Right hindlimb (tissue), 1 donor: ENCODE results near the gene IL36G.
"Not testable (repeated sequence)": the region's sequence is repeated elsewhere in the genome, so short reads cannot be mapped to it uniquely, and the experiment has no call there.

ENCODE experiments used
- DNase-seq: peaks from one replicate; pipeline ENCODE4 v3.0.0-alpha.2; 2018

The IL36G gene

DNA sequence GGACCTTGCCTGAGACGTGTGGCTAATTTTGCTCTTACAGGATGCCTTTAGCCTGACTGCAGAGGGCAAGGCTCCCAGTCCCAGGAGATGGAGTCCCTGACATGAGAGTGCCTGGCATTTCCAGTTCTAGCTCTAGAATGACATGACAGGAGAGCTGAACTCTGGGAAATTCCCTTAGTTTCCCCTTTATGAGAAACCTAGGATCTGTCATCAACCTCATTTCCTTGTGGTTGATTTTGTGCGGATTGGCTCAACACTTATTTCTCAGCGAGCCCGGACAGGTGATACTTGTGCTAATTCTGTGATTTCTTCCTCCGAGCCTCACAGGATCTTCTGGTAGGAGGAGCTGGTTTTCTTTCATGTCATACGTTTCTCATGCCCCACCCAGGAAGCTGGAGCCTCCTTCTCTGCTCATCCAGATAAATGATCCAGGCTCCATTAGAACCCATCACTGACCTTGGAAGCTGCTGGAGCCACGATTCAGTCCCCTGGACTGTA lies at the start of gene IL36G:
IL36G (plus strand) TSS at position 448 of the 498 bp plus-strand sequence. CDS start 633 bp downstream, outside the sequence.
- DNase-seq, result no peak

DNA sequence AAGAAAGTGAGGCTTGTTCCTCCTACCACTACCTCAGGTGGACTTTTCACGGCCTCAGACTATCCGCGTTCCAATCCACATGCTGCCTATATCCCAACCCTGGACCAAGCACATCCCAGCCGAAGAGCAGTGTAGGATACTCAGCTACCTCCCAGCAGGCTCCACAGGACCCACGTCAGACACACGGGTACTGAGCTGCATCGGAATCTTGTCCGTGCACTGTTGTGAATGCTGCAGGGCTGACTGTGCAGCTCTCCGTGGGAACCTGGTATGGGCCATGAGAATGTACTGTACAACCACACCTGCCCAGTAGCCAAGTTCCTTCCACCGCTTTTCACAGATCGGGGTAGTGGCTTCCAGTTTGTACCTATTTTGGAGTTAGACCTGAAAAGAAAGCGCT lies 44.5 kb upstream of the IL36G start:
- no peak for DNase-seq

DNA sequence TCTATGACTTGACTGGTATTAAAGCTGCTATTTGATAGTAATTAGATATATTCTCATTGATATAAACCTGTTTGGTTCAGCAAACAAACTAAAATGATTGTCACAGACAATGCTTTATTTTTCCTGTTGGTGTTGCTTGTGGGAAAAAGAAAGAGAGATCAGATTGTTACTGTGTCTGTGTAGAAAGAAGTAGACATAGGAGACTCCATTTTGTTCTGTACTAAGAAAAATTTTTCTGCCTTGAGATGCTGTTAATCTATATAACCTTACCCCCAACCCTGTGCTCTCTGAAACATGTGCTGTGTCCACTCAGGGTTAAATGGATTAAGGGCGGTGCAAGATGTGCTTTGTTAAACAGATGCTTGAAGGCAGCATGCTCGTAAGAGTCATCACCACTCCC lies 43.7 kb upstream of the IL36G start:
- not testable (repeated sequence) for DNase-seq

DNA sequence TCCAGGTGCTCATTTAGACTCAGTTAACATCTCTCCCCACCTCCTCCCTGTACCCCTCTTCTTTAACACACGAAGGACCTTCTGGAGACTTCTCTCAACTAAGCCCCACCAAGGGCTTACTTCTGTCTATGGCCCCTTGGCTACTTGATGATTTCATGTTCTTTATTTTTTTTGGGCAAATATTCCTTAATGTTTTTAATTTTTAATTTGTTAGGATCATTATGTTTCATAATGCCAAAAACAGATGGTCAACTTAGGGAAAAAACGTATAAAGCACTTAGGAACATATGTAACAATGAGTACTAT lies 40.9 kb upstream of the IL36G start:
- DNase-seq, result no peak

DNA sequence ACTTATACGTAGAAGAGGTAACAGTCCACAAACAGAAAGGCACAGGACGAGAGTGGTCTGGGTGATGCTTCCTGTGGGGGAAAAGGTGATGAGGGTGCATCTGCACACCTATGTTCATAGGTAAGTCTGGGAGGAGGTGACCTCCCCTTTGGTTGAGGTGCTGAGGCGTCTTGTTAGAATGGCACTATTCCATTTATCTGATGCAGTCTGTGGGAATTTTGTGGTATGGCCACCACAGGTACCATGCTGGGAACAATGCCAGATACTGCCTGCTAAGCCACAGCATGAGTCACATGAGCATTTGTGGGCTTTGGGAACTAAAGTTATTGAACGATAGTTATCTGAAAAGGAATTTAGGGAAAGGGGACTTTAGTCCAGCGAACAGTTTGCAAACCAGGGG lies 38.9 kb upstream of the IL36G start:
- DNase-seq, result no peak

DNA sequence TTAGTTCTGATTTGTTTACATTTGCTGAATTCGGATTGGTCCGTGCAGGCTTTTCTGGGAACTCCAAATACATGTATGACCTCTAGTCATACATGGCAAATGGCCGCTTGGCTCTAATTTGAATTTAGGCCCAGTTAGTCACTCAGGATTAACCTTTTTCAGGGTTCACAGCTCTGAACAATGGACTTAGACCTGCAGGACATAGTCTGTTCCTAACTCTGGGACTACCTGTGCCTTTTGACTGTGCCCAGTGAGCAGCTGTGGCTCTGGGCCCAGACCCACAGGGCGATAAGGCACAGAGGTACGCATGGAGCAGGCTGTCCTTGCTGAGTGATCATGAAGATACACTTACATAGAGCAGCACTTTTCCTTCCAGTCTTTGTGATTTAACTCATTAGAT lies 38.4 kb upstream of the IL36G start:
- no peak for DNase-seq

DNA sequence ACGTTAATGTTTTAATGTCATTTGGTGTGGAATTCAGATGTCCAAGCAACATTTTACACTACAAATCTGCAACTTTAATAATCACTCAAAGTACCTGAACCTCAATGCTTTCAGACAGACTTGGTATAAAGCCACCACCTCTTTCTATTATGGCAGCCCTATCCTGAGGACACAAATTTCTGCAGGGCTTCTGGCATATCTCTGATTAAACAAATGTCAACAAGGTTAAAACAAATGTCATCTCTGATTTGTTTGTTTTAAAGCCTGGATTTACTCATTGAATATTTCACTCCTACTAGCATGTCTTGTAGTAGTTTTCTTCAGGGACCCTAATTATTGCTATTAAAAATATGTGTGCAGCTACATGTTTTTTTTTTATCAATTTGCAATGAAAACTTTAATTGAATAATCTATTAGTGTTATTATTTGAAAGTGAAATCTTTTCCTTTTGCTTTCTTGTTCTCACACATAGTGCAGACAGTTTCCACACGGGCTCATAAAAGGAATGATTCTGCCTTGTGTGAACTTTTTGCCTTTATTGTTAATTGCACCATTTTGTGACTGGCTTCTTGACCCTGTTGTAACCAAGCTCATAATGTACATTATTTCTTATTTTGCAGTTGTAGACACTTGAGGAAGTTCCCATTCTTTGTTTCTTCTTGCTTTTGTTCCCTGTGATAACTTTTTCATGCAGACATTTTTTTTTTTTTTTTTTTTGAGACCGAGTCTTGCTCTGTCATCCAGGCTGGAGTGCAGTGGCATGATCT lies 36.8 kb upstream of the IL36G start:
- DNase-seq, result no peak

DNA sequence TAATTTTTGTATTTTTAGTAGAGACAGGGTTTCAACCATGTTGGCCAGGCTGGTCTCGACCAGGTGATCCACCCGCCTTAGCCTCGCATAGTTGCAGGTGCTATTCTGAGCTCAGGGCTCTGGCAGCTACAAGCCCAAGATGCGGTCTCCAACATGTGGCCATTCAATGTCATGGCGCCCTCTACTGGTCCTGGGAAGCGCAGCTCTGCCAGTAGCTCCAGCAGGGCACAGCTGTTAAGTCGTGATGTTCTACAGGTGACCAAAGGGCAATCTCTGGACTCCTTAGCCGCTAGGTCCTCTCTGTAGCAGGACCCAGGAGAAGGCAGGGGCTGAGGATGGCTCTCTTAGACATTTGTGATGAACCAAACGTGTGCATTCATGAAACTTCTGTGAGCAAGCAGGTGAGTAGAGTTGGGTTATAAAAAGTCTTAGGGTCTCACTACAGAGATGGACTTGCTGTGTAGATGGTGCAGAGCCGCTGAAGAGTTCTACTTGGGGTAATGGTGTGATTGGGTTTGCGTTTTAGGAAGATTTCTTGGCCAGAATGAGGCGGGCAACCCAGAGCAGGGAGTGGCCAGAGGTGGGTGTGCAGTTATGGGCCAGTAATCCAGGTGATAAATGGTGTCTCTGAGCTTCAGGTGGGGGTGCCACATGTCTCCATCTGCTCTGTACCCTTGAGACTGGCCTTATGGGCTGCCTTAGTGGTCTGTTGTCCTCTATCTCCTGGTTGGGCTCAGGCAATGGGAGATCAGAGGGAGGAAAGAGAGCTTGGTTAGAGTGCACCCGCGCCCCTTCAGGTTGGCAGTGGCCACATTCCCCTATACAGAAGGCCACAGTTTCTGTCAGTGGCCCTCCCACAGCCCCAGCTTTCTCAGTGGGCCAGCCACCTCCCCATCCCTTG lies 35.8 kb upstream of the IL36G start:
- DNase-seq, result peak; percentile 62

DNA sequence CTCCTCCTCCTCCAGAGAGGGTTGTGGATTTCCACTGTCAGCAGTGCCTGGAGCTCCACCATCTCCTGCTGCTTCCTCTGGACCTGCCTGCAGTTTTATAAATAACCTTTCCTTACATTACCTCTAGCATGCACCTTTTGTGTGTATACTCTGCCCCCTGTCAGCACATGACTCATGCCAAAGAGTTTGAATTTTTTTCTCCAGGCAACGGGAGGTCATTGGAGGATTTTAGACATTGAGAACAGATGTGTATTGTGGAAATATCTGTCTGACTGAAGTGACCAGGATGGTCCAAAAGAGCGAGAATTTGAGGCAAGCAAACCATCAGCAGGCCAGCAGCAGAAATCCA lies 35.2 kb upstream of the IL36G start:
- DNase-seq, result no peak

DNA sequence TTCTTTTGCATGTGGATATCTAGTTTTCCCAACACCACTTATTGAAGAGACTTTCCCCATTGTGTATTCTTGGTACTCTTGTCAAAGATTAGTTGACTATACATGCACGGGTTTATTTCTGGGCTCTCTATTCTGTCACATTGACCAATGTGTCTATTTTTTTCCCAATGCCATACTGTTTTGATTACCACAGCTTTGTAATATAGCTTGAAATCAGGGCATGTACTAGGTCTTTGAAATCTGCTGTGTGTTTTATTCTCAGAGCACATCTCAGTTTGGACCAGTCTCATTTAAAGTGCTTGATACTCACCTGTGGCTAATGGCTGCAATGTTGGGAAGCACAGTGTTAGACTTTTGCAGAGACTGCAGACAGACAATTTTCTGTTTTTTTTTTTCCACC lies 32.8 kb upstream of the IL36G start:
- no peak for DNase-seq

DNA sequence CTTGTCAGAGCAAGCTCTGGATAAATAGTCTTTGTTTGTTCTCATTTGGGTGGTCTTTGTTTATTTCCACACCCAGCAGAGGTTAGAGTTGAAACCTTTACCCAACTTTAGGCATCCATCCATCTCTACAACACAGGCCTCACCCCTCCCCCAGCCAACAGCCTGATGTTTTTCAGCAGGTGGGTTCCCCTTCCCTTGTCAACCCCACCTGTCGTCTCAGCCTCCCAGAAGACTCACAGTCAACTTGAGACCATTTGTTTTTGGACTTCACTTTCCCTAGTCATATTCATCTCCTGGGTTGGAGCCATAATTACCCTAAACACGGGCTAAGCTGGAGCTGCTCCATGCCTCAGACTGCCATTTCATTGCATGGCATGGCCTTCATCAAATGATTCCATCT lies 31.7 kb upstream of the IL36G start:
- no peak for DNase-seq

DNA sequence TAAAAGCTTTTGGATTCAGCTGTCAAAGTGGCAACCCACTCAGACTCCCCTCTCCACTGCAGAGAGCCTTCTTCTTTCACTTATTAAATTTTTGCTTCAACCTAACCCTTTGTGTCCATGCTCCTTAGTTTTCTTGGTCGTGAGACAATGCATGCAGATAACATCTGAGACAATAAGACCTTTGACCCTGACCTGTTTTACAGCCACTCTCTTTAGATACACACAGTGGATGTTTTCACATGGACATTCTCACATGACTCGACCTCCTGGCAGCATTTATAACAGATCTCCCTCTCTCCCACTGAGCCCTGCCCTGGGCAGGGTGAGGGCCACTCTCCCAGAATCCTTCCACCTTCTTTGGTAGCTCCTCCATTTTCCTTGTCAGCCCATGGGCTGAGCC lies 30.4 kb upstream of the IL36G start:
- DNase-seq, result no peak

DNA sequence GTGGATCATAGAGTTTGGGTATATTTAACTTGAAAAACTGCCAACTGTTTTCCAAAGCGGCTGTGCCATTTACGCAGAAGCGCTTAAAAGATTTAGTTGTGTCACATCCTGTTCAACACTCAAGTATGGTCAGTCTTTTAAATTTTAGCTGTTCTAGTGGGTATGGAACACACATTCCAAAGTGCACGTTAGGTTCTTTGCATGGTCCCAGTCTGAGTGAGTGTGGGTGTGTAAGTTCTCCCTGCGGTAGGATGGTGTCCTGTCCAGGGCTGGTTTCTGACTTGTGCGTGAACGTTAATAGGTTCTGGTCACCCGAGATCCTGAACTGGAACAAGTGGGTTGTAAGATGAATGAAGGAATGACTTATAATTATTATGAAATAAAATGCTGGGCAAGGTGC lies 28.4 kb upstream of the IL36G start:
- DNase-seq, result no peak

DNA sequence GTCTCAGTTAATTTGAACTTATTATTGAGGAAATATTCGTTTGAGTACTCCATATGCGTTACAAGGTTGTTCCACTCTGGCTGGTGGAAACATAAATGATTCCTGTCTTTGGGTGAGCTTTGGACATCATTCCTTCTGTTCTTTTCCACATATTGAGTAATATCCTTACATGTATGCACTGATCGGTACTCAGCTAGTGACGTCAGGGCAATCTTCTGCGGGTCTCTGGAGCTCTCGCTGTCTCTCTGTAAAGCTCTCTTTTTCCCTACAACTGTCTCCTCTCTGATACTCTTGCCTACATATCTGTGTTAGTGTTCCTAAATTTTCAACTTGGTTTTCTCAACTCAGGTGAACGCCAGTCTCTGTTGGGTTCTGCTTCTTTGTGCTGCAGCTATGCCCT lies 23.4 kb upstream of the IL36G start:
- DNase-seq, result no peak

DNA sequence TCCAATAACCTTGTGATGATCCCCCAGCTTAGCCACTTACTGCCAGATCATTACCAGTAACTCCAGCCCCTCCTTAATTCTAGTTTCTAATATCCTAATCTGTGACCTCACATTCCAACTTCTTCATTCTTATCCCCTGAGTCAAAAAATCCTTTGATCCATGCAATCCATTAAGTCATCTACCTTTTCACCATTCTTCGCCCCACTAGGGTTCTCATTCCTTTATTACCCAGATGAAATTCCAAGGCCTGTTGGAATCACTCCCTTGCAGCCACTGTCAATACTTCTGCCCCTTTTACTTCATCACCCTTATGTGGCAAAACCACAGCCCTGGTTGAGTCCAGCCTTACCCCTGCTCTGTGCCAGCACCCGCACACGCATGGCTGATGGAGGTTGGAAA lies 20.3 kb upstream of the IL36G start:
- DNase-seq, result no peak

DNA sequence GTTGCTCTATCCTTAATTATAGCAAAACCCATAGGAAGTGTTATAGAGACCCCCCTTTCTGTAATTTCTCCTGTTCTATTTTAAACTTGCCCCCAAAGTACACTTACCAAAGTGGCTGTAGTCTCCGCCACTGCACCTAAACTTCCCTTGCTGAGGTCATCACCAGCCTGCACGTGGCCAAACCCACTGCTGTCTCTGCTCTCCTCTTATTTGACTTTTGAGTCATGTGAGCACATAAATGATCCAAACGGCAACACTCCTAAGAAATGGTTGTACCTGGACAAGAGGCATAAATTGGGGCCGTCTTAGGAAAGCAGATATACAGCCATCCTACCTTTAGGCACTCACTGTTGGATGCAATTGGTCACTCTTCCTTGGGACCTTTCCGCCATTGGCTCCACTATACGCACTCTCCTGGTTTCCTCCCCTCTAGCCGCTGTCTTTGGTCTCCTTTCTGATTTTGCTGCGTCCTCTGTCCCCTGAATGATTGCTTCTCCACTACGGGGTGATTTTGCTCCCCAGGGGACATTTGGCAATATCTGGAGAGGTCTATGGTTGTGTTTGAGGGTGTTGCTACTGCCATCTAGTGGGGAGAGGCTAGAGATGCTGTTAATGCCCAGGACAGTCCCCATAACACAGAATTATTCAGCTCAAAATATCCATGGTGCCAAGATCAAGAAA lies 19.2 kb upstream of the IL36G start:
- DNase-seq, result peak; percentile 31

DNA sequence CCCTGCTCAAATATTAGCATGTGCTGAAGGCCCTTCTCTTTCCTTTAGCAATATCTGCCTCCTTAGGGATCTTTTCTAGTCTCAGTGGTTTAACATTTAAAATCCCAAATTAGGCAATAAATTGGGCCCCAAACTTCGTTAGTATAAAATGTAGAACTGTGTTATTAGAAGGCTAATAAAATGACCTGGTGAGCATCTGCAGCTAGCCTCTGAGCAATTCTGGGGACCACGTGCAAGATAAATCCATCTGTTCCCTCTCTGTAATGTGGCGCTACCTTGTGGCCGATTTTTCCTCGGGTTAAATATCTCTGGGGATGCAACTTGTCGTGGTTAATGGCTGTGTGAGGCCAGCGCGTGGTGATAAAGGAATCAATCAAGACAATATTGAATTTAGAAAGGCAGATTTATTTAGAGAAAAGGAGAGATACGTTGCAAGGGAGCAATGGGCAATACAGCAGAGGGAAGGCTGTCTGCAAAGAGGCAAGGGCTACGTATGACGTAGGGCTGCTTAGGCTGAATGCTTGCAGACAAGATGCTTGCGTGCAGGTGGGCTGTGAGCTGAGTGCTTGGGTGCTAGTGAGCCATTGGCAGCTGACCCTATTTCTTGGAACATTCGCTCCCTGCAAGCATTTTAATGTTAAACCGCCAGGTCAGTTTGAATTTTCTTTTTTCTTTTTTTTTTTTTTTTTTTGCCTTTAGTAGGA lies 18.5 kb upstream of the IL36G start:
- no peak for DNase-seq

DNA sequence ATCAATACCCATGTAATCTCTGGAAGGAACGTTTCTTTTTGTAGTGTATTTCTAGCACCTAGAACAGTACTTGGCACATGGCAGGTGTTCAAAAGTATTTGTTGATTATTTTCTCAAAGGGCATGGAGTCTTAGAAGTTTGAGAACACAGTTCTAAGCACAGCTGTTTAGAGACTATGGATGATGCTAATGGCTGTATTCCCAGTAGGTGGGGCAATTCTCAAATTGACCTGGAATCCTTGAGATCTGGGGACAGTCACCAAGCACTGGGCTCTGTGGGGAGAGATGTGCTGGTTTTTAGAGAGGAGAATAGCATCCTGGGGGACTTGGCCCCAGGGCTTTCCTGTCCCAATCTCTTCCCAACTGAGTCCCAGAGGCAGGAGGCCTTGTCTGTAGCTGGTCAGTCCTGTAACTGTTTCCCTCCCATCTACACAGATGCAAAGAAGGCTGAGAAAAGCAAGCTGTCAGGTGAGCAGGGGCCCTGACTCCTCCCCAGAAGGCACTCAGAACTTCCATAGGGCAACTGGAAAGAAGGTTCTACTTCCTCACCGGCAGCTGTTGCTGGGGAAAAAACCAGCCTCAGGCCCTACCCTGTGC lies 17.5 kb upstream of the IL36G start:
- DNase-seq, result no peak

DNA sequence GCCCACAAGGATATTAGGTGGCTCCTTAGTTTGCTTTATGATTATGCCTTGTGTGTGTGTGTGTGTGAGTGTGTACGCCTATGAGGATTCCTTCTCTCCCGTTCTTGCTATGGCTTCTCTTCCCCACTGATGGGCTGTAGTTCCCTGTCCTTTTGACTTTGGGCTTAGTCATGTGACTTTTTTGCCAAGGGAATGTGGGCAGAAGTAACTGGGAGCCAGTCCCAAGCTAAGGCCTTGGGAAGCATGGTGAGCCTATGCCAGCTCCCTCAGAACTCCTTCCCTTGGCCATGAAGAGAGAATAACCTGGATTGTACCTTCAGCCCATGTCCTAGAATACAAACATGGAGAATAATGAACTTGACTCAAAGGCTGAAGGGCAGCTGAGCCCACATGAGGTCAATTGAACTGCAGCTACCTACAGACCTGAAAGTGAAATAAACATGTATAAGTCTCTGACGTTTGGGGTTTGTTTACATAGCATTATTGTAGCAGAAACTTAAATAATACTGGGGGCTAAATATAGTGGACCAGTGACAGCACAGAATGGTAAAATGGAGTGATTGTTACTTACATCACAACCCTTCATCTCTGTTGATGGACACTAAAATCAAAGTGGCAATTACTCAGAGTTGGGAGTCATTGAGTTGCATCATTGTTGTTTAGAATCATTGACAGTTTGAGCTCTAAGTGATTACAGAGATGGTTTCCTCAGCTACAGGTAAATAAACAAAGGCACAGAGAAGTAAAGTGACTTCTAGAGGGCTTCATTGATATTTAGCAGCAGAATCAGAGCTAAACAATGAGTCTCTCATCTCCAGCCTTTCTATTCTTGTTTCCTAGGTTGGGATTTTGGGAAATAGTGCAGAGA lies 15.3 kb upstream of the IL36G start:
- DNase-seq, result no peak

DNA sequence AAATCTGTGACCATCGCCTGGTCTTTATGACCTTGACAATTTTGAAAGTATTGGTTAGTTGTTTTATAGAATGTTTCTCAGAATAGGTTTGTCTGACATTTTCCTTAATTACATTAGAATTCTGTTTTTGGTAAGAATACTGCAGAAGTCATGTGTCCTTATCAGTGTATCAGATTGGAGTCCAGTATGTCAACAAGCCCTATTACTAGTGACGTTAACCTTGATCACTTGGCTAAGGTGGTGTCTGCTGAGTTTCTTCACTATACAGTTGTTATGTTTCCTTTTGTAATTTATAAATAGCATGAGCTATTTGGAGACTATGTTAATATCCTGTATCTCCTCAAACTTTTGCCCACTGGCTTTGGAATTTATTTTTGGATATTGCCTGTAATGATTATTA lies 10.8 kb upstream of the IL36G start:
- no peak for DNase-seq

DNA sequence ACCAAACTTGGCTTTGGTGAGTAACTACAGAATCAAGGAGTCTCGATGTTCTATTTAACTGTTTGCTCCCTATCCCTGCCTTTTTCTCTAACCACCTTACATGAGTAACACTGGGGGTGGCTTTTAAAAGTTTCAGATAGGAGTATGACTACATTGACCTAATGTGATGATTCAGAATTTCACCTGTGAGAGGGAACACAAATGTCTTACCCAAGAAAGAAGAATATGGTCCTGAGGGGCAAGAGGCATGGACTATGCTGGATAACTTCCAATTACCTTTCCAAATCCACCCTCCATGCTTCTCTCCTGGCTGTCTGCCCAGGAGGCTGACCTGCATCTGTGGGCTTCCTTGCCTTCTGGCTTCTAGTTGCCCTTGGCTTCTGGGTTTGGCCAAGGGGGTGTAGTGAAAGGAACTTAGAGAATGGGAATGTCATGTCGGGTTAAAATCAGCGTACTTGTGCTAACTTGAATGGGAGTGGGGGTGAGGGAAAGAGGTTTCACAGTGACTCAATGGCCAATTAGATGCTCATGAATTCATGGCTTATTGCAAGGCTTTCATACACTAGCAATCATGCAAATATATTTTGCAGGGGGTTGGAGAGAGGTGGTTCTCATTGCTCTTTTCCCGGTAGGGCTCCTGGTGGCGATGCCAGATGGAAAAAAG lies 5.3 kb upstream of the IL36G start:
- no peak for DNase-seq
